HG03159 (cell line): ENCODE measurements around the gene BBS1.

ENCODE experiments used
- ATAC-seq: cut with Tn5 transposase; IDR thresholded peaks from one replicate; pipeline ENCODE4 v1.9.1; 2021; ENCODE audit warnings: mild to moderate bottlenecking, moderate library complexity; ENCODE audit not compliant: unreplicated experiment

The BBS1 gene

DNA sequence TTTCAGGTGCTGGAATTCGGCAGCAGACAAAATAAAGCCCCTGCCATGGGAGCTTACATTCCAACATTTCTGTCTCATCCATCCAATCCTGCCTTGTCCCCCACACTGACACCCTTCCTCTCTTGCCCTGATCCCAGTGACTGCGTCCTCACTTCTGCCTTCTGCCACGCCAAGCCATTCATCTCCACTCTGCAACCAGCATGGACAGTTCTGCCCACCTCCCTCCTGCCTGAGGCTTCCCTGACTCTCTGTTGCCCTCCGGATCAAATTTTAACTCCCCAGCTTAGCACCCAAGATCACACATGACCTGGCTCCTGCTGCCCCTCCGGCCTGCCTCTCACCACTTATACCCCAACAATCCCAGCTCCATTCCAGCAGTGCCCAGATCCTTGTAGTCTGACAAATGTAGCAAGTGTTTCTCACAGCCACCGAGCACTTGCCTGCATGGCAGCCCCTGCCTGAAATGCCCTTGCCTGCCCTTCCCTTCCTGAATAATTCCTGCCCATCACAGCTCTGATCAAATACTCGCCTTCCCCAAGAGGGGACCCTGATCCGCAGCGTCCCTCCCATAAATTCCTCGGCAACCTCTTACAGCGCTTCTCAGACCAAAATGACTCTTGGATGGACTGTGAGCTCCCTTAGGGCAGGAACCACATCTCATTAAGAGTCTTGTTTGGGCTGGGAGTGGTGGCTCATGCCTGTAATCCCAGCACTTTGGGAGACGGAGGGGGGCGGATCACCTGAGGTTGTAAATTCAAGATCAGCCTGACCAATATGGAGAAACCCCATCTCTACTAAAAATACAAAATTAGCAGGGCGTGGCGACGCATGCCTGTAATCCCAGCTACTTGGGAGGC is 38.6 kb downstream of the BBS1 start:
- no peak for ATAC-seq

DNA sequence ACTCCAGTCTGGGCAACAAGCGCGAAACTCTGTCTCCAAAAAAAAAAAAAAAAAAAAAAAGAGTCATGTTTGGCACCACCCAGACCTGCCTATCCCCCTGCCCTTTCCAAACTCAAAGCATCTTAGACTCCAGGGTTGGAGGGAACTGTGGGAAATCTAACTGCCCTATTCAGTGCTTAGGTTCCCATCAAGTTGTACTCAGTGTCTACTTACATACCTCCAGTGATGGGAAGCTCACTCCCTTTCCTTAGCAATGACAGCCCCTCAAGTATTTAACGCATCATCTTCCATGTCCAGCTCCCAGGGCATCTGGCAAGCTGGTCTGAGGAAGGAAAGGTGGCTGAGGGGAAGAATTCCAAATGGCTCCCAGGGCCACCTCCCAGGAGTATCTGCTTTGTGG is 39.3 kb downstream of the BBS1 start:
- ATAC-seq: no peak

DNA sequence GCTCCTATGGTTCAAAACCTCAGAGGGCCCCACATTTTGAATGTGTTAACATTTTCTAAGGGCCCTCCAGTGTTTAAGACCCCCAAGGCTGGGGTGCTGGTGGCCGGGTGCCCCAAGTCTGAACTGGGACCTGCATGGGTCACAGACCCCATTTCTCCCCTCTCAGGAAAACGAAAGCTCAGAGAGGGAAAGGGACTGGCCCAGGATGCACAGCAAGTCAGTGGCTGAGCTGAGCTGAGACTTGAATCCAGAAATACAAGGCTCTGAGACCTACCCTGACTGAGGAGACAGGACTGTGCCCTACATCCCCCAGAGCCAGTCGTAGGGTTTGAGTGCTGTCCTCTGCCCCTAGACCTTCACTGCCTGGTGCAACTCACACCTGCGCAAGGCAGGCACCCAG is 40.5 kb downstream of the BBS1 start:
- no peak for ATAC-seq

DNA sequence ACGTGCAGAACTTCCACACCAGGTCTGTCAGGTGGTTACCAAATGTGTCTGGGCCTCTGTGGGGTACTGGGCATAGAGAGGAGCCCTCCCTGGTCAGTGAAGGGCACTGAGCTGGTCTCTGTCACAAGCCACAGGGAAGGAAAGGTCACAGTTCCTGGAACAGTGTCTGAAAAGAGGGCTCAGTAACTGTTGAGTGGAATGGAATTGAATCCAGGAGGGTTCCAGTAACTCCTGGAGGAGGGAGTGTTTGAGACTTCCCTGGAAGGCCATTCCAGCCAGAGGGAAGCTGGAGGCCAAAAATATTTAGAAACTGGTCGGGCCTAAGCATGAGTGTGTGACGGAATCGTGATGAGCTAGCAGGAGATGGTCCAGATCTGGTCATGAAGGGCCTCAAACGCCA is 44.2 kb downstream of the BBS1 start:
- no peak for ATAC-seq

DNA sequence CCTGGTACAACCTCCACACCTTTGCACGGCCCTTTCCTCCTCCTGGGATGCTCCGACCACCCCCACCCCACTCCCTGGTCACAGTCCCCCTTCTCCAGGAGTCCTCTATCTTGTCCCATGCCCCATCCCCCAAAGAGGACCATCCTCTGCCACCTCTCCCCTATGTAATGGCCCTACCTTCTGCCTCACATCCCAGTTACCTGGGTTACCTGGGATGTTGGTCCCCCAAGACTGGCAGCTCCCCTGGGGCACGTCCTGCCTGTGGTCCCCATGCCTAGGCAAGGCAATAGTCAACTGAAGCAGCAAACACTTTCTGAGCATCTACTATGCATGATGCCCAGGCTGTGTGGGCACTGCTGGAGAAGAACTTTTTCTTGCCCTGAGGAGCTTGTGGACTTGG is 45.0 kb downstream of the BBS1 start:
- ATAC-seq: no peak

DNA sequence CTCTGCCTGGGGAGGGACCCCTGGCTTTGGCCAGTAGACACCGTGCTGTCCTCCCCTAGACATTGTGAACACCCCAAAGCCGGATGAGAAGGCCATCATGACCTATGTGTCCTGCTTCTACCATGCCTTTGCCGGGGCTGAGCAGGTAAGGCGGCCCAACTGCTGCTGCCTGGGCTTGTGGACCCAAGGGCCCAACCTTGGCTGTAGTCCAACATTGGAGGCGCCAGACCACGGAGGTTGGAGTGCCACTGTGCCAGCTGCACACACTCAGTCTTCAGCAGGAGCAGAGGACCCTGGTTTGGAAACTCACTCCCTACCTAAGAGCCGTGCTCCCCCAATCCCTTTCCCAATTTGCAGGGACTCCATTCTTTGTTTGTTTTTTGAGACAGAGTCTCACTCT is 45.7 kb downstream of the BBS1 start:
- no peak for ATAC-seq

DNA sequence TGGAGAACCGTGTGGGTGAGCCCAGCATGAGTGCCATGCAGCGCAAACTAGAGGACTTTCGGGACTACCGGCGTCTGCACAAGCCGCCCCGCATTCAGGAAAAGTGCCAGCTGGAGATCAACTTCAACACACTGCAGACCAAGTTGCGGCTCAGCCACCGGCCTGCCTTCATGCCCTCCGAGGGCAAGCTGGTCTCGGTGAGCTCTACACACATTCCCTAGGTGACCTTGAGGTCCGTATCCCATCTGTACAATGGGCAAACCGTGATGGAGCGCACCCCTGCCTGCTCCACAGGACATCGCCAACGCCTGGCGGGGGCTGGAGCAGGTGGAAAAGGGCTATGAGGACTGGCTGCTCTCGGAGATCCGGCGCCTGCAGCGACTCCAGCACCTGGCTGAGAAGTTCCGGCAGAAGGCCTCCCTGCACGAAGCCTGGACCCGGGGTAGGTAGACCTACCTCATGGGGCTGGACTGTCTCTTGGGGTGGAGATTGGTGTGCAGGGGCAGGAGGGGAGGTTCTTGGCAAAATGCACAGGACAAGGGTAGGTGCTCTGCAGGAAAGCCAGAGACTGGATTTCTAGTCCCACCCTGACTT is 47.4 kb downstream of the BBS1 start:
- ATAC-seq: no peak

DNA sequence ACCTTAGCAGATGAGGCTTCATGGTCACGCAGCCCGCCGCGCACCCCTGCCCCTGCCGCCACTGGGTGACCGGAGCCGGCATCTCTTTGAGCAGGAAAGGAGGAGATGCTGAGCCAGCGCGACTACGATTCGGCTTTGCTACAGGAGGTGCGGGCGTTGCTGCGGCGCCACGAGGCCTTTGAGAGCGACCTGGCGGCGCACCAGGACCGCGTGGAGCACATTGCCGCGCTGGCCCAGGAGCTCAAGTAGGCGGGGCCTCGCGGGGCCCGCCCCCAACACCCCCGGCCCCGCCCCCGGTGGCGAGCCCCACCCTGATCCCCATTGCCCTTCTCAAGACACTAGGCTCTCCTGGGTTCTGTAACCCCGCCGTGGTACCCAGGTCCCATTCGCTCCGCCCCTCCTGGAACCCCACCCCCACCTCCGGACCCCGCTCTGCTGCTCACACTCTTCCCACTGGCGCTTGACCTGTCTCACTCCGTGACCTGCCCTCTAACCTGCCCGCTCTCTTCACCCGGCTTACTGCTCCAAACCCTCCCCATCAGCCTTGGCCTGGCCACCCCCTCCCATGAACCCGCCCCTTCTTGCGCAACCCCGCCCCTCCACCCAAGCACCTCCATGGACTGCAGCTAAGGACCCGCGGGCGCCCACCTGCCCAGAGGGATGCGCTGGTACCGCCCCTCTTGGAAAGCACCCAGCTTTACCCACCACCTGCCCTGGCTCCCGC is 48.9 kb downstream of the BBS1 start:
- no peak for ATAC-seq

DNA sequence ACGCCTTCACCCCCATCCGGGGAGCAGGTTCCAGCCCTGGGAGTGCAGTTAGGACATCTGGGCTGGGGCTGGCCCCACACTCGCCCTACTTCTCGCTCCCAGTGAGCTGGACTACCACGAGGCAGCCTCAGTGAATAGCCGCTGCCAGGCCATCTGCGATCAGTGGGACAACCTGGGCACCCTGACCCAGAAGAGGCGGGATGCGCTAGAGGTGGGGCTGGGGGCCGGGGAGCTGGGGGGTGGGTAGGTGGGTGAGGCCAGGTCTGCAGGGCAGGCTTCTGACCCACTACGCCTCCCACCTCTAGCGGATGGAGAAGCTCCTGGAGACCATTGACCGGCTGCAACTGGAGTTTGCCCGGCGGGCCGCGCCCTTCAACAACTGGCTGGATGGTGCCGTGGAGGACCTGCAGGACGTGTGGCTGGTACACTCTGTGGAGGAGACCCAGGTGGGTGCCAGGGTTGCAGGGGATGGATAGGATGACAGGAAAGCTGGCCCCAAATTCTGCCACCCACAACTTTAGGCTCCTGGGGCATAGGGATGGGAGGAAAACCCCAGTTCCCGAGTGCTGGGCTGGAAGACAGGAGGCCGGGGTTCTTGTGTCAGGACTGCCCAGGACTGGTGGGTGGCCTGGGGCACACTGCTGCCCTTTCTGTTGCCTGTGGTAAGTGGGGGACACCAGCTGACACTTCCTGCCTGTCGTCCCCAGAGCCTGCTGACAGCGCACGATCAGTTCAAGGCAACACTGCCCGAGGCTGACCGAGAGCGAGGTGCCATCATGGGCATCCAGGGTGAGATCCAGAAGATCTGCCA is 49.6 kb downstream of the BBS1 start:
- no peak for ATAC-seq

DNA sequence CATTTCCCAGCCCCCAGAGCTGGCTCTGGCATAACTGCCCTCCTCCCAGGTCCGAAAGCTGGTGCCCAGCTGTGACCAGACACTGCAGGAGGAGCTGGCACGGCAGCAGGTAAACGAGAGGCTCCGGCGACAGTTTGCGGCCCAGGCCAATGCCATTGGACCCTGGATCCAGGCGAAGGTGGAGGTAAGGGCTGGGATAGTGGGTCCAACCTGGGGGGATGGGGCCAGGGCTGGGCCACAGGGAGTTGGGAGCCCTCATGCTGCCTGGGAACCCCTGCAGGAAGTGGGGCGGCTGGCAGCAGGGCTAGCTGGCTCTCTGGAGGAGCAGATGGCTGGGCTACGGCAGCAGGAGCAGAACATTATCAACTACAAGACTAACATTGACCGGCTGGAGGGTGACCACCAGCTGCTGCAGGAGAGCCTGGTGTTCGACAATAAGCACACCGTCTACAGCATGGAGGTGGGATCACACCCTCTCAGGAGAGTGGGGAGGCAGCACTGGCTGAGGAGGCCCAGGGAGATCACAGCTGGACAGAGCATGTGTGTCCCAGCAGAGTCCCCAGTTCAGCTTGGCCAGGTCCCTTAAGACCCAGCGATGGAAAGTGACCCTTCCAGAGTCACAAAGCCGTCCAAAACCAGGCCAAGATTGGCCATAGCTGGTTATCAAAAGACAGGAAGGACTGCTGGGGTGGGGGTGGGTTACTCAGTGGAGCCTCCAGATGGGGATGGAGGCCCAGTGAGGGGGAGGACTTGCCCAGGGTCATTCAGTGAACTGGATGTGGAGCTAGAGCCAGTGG is 50.9 kb downstream of the BBS1 start:
- no peak for ATAC-seq

DNA sequence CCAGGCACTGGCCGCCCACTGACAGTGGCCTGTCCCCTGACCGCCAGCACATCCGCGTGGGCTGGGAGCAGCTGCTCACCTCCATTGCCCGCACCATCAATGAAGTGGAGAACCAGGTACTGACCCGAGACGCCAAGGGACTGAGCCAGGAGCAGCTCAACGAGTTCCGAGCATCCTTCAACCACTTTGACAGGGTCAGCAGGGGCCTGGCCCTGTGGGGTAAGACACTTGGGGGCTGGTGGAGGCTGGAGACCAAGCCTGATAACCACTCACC is 51.5 kb downstream of the BBS1 start:
- ATAC-seq: no peak

DNA sequence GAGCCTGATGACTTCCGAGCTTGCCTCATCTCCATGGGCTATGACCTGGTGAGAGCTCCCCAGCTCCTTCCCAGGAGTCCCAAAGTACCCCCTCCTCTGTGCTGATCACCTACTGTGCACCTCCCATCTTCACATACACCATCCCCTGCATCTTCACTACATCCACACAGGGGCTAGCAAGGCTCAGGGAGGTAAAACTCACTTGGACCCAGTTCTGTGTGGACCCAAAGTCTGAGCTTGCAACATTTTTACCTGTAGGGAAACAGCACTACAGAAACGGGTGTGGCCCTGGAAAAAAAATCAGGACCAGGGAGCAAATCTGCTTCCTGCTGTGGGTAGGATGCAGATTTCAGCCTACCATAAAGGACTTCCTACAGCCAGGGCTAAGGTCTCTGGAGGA is 51.8 kb downstream of the BBS1 start:
- ATAC-seq: no peak

DNA sequence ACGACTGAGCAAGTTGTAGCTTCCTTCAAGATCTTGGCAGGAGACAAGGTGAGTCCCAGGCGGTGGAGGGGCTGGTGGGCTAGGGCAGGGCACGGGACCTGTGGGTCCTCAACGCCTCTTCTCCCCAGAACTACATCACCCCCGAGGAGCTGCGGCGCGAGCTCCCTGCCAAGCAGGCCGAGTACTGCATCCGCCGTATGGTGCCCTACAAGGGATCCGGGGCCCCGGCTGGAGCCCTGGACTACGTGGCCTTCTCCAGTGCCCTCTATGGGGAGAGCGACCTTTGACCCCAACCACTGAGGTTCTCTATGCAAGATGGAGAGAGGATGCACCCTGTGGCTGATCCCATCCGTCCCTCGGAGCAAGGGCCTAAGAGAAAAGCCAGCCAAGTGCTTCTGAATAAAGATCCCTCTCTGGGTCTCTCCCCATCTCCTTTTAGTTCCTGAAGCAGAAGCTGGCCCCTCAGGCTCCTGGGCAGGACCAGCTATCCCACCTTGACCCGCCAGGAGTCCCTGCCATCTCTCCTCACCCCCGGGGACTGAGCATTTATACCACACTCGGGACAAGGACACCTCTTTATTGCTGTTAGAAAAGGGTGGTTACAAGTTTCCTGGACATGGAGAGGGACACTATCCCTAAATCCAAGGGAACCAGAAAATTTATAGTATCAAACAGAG is 52.6 kb downstream of the BBS1 start:
- ATAC-seq: no peak

DNA sequence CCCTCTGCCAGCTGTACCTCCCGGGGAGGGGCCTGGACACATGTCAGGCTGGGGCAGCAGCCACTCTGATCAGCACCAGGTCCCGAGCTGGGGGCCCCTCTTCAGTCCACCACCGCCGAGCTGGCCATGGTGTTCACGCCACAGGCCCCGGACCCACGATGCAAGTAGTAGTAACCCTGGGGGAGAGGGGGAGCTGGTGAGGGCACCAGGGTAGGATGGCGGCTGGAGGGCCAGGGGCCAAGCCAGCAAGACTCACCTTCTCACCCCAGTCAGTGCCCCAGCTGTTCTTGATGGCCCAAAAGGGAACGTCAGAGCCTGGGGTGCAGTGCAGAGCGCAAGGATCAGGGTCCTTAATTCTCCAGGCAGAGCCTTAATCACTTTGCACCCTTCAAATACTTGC is 53.4 kb downstream of the BBS1 start:
- no peak for ATAC-seq

DNA sequence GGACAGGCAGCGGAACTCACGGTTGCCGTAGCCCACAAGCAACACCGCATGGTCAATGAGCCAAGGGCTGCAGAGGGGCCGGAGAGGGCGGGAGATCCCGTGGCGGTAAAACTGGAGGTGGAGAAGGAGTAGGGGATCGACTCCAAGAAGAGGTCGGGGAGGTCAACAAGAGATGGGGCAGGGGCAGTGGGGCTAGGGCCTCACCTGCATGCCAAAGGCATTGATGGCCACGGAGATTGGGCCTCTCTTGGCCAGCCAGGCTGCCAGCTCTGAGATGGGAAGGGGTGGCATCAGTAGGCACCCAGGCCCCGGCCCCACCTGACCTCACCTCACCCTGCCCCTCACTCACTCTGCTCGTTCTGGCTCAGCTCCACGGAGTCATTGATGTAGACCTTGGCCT is 54.1 kb downstream of the BBS1 start:
- ATAC-seq: no peak

DNA sequence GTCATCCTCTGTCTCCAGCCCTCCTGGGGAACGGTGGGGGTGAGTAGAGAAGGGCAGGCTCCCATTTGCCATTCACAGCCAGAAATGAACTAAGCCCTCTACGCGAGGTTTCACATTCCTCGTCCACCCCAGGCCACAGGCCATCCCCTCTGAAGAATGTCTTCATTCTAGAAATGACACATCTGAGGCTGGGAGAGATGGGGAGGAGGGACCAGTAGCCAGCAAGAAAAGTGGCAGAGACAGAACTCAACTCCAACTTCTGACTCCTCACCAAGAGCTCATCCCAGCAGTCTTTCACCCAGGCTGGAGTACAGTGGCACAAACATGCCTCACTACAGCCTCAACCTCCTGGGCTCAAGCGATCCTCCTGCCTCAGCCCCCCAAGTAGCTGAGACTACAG is 54.5 kb downstream of the BBS1 start:
- no peak for ATAC-seq

DNA sequence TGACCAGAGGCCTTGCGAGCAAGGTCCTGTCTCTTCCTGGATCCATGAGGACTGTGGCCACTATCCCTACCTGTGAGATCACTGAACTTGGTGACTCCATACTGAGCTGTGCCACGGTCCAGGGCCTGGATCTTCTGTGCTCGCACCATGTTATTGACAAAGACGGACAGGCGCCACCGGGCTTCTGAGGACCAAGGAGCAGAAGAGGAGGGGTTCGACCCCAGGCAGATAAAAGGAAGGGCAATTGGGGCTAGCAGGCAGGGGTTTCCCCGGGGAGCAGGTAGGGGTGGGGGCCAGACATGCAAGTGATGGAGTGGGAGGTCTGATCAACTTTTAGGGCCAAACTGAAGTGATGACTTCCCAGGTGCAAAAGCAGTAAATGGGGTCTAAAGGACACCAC is 55.8 kb downstream of the BBS1 start:
- no peak for ATAC-seq

DNA sequence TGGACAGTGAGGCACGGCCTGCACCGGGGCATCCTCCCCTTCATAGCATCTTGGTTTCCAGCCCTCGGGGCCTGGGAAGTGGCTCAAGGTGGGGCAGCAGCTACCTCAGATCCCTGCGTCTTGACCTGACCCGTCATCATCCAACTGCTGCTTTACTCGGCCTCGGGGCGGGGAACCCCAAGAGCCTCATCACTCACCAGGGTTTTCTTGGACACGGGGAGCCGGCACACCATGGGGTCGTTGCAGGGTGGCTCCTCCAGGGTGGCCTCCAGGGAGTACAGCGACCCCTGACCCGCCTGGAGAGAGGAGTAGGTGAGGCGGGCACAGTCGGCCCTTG is 57.3 kb downstream of the BBS1 start:
- ATAC-seq: no peak

DNA sequence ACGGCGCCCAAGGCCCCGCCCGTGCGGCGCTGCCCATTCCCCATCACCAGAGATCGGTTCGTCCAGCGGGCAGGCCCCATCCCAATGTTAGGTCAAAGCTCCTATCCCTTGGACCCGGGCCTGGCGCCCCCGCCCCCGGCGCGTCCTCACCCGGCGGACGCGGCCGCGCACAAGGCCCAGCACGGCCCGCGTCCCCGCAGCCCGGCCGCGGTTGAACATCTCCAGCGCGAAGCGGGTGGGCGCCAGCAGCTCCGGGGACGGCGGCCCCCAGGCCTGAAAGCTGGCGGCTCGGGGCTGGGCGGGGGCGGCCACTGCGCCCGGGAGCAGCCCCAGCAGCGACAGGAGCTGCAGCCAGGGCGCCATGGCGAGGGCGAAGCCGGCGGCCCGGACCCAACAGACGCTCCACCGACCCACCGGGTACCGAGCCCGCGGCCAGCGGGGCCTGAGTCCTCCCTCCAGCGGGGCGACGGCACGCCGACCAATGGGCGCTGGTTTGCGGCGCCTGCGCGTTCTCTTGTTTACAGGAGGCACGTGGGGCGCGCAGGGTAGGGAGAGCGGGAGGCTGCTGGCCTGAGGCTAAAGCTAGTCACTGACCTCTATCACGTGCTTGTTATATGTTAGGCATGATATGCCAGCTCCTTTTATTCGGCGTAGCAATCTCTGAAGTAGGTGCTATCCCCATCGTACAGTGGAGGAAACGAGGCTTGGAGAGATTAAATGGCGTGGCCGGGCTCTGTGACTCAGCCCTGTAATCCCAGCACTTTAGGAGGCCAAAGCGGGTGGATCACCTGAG is 57.9 kb downstream of the BBS1 start, which contains the start of gene CTSF:
Gene CTSF (minus strand): TSS at position 483 of the 793 bp plus-strand sequence. CDS start 120 bp downstream, at position 363.
- ATAC-seq: no peak
